HG02623 (cell line): Measurements from ENCODE around the gene ZNRD2.
A peak's percentile ranks its signal among the peaks of the same experiment; 100 is the strongest.

Experiments
- ATAC-seq: cut with Tn5 transposase; IDR thresholded peaks from one replicate; pipeline ENCODE4 v1.9.1; 2021; ENCODE audit warnings: moderate library complexity; ENCODE audit not compliant: unreplicated experiment

ZNRD2 gene

DNA sequence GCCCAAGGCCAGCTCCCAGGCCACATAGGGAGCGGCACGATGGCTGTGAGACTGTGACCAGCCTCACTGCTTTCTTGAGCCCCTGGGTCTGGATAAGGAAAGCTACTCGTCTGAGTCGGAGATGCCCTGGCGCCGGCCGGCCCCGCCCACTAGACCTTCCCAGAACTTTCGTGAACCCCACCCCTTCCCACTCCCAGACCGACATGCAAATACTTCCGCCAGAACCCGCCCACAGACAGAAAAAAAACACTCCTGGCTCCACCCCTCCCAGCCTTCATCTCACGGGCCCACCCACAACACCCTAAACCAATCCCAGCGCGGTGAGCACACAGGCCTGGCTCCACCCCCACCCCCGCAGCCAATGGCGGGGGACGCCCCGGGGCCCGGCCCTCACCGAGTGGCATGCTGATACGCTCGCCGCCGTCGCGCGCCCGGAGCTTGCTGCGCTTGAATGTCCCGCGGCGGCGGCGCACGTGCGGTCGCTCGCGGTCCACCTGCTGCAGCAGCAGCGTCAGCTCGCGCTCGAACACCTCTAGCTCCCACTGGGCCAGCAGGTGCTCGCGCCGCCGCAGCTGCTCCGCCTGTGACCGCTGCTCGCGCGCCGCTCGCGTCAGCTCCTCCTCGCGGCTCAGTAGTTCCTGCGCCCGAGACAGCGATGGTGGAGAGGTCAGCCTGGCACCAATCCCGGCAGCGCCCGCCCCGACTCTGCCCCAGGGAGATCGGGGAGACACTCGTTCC, 36.8 kb downstream of the ZNRD2 start:
- no peak for ATAC-seq

DNA sequence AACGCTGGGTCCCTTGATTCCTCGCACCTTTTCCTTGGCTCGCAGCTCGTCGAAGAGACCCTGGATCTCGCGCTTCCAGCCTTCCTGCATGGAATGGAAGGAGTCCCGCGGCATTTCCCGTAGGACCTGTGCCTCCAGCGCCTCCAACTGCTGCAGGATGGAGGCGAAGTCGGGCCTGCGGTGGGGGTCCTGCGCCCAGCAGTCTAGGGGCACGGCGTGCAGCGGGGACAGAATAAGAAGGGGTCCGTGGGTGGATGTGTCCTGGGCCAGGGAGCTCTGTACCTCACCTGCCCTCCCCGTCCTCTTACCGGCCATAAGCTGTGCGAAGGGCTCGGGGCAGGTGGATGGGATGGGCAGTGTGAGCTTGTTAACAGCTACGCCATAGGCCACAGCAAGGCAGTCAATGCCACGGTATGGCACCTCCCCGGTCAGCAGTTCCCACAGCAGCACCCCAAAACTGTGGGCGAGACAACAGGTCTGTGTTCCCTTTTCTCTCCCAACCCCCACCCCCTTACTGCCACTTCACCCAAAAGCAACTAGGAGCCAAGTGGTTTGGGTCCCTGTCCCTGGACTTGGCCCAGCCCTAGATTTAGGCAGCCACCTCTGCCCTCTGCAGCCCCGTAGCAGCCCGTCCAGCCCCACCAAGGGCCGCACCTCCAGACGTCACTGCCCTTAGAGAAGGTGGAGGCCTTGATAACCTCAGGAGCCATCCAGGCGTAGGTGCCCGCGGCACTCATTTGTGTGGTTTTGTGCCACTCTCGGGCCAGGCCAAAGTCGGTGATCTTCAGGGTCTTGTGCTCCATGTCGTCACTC, 37.5 kb downstream of the ZNRD2 start:
- no peak for ATAC-seq

DNA sequence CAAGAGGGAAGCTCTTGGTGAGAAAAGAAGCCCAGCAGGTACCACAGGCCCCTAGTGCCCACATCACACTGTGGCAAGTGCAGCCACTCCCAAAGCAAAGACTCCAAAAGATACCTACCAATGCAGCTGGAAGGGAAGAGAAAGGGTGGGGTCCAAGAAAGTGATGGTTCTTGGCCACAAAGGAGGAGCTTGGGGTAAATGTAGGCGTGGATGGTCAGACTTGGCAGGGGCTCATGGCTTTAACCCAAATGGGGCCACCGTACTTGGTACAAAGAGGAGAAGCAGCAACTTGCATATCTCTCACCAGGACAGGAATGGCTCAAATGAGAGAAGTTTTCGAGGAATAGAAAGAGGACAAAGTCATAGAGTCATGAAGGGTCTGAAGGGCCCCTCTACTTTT, 39.0 kb downstream of the ZNRD2 start:
- ATAC-seq = no peak

DNA sequence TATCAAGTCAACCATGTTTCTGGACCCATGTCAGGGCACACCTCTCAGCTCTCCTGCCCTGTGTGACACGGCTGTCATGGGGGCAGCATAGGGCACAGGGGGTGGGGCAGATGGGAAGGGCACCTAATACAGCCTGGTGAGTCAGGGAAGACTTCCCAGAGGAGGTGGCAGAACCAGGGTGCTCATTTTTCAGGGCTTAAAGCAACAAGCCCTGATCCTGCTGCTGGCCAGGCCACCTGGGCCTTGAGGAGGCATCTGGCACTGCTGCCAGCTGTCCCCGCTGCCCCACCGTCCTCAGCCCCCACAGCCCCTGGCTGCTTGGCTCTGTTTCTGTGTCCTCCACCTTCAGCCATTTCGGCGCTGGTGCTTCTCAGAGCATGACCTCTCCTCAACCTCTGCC, 39.4 kb downstream of the ZNRD2 start:
- ATAC-seq = no peak

DNA sequence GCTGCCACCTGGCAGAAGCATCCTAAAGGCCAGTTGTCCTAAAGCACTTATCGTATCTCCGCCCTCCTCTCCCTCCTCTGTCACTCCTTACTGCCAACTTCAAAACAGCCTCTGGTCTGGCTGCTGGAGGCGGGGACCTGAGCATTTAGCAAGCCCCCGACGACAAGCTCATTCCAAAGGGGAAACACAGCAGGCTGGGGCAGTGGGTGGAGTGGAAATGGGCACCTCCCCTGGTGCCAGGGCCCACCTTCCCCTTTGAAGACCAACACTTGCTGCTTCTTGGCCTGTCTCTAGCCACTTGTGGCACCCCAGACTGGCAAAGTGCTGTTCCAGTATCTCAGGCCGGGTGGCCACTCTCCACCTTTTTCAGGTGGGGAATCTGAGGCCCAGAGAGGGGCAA, 40.1 kb downstream of the ZNRD2 start:
- no peak for ATAC-seq

DNA sequence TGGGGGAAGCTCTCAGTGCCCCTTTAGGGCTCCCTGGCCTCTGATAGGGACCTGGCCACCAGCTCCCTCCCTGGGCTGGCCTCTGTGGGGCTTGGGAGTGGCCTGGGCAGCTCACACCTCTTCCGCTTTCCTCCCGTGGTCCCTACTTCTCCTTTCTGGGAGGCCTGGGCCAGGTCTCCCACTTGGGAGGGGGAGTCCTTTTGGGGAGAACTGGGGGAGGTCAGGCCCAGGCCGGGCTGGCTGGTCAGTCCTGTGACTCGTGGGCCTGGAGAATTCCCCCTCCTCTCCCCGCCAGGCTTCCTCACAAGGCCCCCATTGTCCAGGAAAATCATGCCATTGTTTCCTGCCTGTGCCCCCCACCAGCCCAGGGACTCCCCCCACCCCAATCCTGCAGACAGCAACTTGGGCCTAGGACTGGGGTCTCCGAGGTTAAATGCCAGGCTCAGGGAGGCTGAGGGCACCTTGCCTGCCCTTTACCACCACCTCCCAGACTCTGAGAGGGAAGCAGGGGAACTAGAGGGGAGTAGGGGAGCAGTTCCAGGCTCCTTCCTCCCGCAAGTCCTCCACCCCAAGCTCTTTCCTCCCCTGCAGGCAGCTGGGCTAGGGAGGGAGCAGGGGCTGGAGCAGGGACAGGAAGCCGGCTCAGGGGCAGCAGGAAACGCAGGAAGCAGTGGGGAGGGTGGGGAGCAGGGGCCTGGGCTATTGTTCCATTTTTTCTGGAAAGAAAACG, 40.9 kb downstream of the ZNRD2 start:
- no peak for ATAC-seq

DNA sequence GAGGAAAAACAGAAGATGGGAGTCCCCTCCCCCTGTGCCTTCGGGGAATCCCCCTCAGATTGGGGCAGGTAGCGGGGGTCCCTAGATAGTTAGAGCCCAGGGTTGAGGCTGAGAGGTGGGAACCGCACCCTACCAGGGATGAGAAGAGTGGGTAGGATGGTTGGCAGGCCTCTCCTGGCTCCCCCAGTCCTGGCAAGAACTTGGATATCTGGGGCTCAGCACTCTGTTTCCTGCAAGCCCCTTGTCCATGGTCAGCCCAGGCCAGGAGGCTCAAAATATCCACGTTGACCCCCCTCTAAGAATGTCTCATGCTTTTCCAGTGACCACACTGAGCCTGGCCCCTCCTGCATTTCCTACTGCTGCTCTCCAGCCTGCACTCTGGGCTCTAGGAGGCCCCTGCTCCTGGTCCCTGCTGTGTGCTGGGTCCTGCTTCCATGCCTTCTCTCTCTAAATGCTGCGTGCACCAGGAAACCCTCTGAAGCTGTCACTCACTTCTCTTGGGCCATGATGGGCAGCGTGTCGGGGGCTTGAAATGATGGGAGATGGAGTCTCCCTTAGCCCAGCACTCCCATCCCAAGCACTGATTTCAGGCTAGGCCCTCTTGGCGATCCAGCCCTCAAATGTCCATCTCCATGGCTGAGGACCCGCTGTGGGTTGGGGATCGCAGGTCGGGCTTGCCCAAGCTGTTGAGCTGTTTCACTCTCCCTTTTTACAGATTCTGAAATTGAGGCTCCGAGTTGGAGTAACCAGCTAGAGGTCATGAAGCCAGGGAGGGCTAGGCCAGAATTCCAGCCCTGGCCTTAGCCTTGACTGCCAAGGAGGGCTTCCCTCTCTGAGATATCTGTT, 41.7 kb downstream of the ZNRD2 start:
- ATAC-seq = no peak

DNA sequence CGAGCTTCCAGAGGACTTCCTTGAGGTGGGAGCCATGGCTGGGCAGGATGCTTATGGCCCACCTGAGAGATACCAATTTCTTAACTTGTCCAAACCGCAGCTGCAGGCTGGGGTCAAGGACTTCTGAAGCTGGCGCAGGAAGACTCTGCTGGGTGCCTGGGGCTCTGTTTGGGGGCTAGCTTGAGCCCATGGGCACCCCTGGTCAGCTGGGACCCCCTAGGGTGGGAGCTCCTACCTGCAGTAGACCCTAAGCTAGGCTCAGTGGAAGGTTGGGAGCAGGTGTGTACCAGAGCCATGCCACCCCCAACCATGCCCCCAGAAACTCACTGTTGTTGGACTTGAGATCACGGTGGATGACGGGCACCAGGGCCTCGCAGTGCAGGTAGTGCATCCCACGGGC, 42.4 kb downstream of the ZNRD2 start:
- no peak for ATAC-seq

DNA sequence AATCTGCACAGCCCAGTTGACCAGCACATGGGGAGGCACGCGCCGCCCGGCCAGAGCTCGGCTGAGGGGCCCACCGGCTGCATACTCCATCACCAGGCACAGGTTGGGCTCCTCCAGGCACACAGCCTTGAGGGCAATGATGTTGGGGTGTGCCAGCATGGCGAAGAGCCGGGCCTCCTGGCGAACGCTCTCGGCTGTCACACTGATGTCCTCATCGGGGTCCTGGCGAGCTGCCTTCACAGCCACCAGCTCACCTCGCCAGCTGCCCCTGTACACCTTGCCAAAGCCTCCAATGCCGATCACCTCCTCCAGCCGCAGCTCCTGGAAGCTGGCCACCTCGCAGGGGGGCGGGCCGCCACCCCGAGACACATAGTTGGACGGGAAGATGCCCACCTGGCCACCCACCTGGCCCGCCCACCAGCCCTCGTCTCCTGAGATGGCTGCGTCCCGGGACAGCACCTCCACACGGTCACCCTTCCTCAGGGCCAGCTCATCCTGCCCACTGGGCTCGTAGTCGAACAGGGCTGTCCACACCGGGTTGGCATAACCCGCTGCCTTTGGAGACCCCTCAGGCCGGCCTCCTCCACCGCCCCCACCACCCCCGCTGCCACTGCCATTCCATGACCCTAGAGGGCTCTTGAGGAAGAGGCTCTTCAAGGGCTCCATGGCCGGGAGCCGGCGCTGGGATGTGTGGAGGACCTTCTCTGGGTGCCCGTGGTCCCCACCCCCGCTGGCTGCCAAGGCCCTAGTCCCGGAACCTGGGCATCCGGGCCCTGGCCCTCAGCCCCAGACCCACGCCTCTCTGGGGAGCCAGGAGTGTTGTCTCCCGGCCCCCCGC, 43.0 kb downstream of the ZNRD2 start:
- ATAC-seq = no peak

DNA sequence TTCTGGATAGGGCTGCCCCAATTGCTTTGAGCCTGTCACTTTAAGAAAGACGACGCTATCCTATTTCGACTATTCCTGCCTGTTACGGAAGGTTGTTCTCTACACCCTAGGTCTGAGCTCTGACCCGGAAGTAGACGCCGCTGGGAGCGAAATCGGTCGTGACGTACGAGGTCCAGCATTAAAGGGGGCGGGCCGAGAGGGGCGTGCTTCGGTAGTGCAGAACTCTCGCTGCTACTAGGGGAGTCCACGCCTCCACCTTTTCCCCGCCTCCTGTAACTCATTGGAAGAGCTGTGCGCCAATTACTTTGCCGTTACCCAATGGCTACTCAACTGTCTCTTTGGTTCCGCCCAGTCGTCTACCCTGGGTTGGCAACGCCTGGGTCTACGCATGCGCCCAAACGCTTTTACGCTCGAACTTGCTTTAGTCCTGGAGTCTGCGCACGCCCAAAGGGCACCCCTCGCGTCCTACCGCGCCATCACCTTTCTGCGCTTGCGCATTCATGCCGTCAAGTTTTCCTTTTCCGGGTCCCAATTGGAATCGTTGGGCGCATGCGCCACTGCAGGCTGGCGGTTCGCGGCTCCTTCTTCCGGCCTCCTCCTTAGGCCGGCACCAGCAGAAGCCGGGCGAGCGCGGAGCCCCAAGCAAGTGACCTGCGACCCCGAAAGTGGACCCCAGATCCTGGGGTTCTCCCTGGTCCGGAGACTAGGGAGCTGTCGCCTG, 45.1 kb downstream of the ZNRD2 start, which contains the start of gene PCNX3:
TSS of gene PCNX3 (plus strand) at position 548 of the 721 bp plus-strand sequence. CDS start 536 bp downstream, outside the sequence.
- peak; percentile 79 for ATAC-seq

DNA sequence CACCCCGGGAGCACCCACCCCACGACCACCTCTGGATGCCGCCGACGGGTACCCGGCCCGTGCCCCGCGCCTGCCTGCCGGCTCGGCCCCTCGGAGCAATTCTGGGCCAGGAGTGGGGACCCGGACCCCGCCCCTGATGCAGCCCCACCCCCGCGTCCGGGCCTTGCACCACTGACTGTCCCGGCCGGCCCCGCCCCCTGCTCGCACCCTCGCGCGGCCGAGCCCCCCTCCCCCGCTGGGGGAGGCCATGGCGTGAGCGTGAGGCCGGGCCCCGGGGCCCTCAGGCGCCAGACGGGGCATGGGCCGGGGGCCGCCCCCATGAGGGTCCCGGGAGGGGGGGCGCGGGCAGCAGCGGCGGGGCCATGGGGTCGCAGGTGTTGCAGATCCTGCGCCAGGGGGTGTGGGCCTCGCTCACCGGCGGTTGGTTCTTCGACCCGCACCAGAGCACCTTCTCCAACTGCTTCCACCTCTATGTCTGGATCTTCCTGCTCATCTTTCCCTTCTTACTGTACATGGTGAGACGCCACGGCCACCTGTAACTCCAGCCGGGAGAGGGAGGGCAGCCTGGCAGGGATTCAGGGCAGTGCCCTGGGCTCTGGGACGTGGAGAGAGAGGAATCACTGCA, 45.8 kb downstream of the ZNRD2 start:
- ATAC-seq = peak; percentile 3

DNA sequence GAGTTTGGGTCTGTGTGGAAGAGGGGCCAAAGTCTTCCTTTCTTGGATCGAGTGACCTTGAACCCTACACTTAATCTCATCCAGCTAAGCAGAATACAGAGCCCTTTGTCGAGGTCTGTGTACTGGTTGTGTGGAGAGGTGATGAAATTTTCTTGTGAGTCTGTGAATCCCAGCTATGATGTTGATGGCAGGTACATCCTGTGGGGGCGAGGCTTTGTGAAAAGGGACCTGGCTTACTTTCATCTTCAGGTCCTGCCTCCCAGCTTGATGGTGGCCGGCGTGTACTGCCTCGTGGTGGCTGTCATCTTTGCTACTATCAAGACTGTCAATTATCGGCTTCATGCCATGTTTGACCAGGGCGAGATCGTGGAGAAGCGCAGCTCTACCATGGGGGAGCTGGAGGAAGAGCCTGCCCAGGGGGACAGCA, 46.3 kb downstream of the ZNRD2 start:
- ATAC-seq = no peak

DNA sequence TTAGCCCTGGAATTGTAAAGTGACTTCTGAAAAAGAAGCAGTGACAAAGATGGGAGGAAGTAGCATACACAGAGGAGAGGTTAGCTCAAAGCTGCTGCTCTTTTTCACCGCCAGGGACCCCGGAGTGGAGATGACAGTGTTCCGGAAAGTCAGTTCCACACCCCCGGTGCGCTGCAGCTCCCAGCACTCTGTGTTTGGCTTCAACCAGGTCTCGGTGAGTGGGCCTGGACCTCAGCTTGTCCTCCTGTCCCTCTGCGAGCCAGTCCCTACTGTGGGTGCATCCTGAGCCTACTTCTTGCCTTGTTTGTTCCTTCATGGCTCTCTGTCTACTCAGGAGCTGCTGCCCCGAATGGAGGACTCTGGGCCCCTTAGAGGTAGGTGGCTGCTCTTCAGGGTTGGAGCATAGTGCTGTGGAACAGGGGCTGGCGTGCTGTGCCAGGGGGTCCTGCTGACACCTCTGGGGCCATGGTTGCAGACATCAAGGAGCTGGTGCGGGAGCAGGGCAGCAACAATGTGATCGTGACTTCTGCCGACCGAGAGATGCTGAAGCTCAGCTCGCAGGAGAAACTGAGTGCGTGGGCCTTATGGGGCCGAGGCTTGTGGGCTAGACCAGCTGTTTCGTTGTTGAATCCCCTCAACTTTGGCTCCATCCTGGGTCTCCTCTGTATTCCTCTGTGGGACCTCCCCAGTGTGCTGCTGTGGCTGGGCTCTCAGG, 47.0 kb downstream of the ZNRD2 start:
- ATAC-seq = no peak

DNA sequence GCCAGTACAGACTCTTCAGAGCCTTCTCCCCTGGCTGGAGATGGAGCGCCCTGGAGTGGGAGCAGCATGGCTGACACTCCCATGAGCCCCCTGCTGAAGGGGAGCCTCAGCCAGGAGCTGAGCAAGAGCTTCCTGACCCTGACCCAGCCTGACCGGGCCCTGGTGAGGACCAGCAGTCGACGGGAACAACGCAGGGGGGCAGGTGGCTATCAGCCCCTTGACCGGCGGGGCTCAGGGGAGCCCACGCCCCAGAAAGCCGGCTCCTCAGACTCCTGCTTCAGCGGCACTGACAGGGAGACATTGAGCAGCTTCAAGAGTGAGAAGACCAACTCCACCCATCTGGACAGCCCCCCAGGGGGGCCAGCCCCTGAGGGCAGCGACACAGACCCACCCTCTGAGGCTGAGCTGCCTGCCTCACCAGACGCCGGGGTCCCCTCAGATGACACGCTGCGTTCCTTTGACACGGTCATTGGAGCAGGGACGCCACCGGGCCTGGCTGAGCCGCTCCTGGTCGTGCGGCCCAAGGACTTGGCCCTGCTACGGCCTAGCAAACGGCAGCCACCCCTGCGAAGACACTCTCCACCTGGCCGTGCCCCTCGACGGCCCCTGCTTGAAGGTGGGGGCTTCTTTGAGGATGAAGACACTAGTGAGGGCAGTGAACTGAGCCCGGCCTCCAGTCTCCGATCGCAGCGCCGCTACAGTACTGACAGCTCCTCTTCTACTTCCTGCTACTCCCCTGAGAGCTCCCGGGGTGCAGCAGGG, 47.9 kb downstream of the ZNRD2 start:
- no peak for ATAC-seq

DNA sequence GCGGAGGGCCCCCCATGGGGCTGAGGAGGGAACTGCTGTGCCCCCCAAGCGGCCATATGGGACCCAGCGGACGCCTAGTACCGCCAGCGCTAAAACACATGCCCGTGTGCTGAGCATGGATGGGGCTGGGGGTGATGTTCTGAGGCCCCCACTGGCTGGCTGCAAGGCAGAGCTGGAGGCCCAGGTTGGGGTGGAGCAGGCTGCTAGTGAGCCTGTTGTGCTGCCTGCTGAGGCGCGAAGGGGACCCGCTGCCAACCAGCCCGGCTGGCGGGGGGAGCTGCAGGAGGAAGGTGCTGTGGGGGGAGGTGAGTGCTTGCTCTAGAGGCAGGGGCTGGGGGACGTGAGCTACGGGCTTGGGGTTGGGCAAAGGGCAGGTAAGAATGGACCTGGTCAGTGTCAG, 48.5 kb downstream of the ZNRD2 start:
- ATAC-seq = no peak

DNA sequence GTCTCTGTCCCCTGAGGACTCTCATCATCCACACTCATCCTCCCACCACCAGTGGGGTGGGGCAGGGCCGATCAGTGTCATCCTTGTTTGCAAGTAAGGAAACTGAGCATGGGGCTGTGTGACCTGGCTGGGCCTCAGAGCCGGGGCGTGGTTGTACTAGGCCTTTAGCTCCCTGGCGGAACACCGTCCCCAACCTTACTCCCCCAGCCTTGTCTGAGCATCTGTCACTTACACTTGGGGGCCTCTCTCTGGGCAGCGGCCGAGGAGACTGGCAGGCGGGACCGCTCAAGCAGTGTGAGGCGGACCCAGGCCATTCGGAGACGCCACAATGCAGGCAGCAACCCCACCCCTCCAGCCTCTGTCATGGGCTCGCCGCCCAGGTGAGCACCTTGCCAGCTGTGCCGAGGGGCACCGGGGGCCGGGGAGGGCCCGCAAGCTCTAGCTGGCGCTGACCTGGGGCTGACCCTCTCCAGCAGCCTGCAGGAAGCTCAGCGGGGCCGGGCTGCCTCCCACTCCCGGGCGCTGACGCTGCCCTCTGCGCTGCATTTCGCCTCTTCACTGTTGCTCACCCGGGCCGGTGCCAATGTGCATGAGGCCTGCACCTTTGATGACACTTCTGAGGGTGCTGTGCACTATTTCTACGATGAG, 49.1 kb downstream of the ZNRD2 start:
- no peak for ATAC-seq

DNA sequence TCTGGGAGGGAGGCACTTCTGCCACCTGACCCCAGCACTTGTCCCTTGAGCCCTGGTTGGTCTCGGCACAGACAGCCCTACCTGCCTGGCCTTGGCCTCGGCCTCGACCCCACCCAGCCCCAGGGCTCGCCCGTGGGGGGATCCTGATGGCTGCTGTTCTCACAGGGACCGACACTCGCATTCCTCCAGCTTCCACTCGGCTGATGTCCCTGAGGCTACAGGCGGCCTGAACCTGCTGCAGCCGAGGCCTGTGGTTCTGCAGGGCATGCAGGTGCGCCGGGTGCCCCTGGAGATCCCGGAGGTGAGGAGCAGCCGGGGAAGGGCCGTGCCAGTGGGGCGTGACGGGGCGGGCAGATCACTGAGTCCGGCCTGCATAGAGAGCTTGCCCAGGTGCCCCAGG, 50.4 kb downstream of the ZNRD2 start:
- no peak for ATAC-seq
